Measurements from ENCODE around the gene PITPNC1.

DNA sequence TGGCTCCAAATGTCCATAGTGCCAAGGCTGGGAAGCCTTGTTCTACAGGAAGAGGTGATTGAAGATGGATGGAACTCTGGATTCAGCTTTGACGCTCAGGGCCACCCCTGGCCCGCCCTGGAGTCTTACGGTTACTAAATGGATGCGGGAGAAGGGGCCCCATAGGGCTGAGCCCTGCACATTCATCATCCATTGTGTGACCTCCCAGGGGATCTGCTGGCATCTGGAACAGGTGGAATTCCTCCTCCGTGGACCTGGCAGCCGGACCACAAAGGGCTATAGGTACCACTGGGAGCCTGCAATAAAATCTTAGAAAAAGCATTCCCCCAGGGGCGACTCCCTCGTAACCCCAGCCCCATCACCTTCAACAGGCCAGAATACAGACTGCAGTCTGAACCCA is 259.2 kb downstream of the PITPNC1 start:
- no peak for TF ChIP-seq CTCF (IDR thresholded peaks at IDR 0.05)
- TF ChIP-seq EP300 (IDR thresholded peaks at IDR 0.05) = no peak
